ENCODE data around the gene JOSD2.

DNA sequence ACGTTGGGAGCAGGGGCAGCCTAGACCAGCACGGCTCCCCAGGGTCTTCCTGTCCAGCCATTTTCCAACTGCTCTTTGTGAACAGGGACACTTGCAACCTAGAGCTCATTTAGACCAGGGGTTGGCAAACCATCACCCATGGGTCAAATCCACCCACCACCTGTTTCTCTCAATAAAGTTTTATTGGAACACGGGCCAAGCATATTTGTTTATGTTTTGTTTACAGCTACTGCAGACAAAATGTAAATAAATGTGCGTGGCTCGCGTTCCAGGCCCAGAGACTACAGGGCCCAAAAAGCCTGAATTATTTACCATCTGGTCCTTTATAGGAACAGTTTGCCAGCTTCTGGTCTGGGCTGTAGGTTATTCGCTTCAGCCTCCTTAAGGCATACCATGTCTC lies 48.0 kb downstream of the JOSD2 start:
- TF ChIP-seq, protein P1, sequence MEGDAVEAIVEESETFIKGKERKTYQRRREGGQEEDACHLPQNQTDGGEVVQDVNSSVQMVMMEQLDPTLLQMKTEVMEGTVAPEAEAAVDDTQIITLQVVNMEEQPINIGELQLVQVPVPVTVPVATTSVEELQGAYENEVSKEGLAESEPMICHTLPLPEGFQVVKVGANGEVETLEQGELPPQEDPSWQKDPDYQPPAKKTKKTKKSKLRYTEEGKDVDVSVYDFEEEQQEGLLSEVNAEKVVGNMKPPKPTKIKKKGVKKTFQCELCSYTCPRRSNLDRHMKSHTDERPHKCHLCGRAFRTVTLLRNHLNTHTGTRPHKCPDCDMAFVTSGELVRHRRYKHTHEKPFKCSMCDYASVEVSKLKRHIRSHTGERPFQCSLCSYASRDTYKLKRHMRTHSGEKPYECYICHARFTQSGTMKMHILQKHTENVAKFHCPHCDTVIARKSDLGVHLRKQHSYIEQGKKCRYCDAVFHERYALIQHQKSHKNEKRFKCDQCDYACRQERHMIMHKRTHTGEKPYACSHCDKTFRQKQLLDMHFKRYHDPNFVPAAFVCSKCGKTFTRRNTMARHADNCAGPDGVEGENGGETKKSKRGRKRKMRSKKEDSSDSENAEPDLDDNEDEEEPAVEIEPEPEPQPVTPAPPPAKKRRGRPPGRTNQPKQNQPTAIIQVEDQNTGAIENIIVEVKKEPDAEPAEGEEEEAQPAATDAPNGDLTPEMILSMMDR (IDR thresholded peaks at IDR 0.05): no peak
- TF ChIP-seq POLR2A (IDR thresholded peaks at IDR 0.05) (no peak), POLR2AphosphoS5 (IDR thresholded peaks at IDR 0.05) (no peak)

Measured in transverse colon (tissue), 4 donors.